ENCODE data around the gene COX8C.
A peak's percentile ranks its signal among the peaks of the same experiment; 100 is the strongest.
"Not testable (repeated sequence)": the region's sequence is repeated elsewhere in the genome, so short reads cannot be mapped to it uniquely, and the experiment has no call there.

COX8C gene

DNA sequence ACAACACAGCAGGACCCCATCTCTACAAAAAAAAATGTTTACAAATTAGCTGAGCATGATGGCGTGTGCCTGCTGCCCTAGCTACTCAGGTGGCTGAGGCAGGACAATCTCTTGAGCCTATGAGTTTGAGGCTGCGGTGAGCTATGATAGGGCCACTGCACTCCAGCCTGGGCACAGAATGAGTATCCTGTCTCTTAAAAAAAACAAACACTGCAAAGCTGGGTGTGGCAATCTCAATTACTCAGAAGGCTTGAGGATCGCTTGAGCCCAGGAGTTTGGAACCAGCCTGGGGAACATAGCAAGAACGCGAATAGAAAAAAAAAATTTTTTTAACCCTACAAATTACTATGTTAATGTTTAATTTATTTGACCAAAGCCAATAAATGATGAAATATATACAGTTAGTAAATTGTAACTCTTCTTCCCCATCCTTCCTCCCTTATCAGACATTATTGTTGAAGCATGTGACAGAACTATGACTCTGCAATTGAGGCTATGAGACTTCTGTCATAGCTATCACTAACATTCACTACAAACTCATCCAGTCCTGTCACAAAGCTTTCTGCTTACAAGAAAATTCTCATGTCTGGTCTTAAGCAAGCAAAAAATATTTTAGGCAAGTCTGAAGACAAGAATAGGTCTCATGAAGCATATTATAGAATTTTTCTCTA is 23.9 kb upstream of the COX8C start:
- no peak for DNase-seq

DNA sequence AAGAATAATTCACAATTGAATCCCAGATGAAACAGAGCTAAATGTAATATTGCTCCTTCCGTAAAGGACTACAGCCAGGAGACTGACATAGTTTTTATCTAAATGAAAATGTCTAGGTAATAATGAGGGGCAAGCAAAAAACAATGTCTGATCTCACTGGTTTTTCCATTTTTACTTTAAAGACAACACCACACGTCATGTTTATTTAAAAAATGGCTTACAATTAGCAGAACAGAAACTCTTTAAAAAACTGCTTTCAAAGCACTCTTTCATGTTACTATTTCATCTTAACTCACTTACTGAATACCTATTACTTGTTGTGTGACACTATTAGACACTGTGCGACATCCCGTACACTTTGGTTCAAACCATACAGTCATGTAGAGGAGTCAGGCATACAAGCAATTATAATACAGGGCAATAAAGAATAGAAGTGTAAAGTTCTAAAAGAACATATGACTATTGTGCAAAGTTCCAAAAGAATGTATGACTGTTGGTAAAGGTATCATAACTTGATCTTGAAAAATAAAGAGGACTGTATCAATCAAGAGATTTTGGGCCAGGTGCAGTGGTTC is 23.3 kb upstream of the COX8C start:
- DNase-seq, result no peak

DNA sequence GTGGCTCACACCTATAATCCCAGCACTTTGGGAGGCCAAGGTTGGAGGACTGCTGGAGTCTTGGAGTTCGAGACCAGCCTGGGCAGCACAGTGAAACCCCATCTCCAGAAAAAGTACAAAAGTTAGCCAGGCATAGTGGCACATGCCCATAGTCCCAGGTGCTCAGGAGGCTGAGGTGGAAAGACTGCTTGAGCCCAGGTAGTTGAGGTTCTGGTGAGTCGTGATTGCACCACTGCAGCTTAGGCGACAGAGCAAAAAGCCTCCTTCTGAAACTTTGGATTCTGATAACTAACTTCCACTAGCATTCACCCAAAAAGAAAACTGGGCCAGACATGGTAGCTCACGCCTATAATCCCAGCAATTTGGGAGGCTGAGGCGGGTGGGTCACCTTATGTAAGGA is 20.8 kb upstream of the COX8C start:
- no peak for DNase-seq

DNA sequence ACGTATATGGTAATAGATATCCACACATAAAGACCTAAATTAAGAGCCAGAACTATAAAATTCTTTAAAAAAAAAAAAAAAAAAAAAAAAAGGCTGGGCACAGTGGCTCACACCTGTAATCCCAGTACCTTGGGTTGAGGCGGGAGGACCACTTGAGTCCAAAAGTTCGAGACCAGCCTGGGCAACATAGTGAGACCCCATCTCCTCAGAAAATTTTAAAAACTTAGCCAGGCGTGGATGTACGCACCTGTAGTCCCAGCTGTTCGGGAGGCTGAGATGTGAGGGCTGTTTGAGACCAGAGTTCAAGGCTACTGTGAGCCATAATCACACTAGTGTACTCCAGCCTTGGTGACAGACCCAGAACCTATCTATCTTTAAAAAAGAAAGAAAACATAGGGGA is 18.4 kb upstream of the COX8C start:
- no peak for DNase-seq

DNA sequence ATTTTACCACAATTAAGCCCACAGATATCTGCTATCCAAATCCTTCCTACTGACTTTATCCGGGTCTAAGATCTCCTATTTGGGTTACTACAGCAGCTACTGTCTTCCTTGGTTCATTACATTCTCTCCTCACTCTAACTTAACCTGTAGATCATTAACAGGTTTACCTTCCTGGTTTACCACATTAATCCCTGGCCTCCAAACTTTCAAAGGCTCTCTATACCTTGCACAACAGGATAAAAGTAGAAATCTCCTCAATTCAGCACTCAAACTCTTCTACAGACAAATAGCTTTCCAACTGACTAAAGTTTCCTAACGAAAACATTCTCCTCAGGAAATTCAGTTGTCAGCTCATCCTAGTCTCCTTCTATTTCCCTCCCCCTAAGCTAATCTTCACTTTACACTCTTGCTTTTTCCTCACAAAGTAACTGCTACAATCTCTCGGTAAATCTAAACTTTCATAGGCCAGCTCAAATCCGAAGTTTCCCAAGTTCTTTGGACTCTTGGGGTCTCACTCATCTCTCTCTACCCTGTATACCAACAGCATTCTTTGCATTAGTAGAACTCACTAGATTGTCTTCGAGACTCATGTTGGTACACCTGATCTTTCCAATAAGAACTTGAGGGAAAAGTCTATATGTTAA is 16.9 kb upstream of the COX8C start:
- DNase-seq, result no peak

DNA sequence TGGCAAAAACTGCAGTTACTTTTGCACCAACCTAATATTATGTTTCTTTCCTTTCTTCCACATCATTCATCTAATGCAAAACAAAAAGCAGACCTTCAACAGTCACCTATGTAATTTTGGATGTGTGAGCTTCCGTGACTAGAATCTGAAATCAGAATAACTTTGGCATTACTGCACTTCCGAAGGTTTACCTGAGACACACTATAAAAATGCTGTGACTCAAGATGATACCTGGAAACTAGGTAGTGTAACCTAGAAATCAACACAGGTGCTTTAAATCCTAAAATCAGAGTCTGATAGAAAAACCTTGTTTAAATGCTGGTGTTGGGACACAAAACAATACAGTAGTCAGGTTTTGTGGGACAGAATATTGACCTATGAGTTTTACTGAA is 16.4 kb upstream of the COX8C start:
- DNase-seq, result no peak

DNA sequence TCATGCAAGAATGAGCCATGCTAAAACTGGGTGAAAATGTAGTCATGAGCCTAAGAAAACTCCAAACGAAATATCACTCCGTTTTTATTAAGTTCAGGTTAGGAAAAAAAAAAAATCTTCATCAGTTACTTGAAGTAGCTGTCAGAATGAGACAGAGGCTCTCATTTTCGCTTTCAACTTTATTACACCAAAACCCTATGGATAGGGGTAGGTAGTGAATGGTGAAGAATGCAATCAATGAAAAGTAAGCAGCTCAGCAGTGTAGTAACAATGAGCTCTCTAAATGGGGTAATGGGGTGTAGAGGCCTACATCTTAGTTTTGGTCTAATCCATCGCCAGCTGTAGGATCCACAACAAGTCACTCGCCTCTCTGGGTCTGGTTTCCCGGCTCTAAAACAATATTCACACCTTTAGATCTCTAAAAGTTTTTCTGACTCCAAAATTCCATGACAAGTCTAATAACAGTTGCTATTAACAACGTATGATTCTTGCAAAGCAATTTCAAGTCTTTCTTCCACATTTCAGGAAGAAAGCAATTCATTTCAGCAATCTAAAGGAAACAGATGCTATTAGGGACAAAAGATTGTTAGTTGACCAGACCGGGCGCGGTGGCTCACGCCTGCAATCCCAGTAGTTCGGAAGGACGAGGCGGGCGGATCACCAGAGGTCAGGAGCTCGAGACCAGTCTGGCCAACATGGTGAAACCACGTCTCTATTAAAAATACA is 15.8 kb upstream of the COX8C start:
- DNase-seq, result no peak

DNA sequence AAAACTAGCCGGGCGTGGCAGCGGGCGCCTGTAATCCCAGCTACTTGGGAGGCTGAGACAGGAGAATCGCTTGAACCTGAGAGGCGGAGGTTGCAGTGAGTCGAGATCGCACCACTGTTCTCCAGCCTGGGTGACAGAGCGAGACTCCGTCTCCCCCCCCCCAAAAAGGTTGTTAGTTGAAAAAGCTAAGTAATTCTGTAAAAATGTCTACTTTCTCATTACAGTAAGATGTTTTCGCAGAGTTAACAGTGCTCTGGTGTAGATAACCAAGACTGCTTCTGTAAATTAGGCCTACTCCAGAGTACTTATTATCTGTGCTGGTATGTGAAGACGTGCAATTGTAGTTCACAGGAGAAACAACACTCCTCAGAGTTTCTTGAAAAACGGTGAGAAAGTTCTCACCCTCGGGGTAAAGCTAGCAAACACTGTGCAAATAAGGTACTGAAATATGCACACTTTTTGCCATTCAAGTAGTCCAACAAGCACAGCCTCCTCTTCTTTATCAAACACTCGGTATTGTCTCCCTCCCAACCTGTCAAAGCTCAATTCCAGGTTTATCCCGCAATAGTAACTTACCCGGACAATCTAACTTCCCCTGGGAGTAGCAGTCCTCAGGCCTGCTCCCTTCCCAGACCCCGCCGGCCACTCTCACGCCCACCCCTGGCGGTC is 15.1 kb upstream of the COX8C start:
- DNase-seq, result no peak

DNA sequence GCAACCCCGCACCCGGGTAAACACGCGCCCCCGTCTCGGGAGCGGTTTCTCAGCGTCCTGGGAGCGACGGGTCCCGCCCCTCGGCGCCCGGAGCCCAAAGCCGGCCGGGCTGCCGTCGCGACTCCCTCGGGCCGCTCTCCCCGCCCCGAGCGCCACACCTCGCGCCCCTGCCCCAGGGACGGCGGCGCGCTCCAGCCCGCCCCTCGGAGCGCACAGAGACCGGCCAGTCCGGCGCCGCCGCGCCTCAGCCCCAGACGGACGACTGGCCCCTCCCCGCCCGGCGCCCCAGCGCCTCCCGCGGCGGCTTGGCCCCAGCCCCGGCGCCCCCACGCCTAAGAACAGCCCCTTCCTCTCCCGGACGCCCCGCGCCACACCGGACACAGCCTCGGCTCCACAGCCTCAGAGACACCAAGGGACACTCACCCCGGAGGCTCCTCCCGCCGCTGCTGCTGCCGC is 14.6 kb upstream of the COX8C start:
- DNase-seq, result no peak

DNA sequence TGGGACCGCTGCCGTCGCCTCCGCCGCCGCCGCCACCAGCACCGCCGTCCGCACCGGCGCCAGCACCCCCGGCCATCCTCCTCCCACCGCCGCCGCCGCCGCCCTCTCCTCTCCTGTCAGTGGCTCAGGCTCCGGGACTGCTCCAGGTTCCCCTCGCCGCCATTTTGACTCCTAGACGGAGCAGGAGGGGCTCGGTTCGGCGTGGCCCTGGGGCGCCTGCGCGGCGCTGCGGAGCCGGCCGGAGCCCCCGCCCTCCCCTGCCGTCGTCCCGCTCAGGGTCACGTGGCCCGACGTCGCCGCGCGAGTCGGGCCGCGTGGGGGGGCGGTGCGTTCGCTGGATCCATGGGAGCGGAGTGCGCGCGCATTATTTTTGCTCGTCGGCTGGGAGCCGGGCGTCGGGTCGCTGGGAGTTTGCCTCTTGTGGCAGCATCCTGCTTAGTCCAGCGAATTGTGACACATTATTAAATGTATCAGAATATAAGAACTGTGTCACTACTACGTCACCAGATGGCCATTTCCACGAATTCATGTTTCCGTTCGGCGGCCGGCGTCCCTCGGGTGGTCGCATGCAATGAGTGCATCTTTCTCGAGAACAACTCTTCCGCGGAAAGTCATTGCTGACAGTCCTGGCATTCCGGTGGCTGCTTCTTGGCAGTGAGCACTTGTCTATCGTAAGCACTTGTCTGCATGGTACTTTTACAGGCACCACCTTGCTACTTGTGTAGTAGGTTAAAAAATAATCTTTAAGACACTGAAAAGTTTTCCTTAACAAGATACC is 13.9 kb upstream of the COX8C start, which contains the start of gene BTBD7:
TSS of gene BTBD7 (minus strand) at position 184 of the 778 bp plus-strand sequence. CDS start 36,985 bp downstream, outside the sequence.
- DNase-seq, result peak; percentile 92

DNA sequence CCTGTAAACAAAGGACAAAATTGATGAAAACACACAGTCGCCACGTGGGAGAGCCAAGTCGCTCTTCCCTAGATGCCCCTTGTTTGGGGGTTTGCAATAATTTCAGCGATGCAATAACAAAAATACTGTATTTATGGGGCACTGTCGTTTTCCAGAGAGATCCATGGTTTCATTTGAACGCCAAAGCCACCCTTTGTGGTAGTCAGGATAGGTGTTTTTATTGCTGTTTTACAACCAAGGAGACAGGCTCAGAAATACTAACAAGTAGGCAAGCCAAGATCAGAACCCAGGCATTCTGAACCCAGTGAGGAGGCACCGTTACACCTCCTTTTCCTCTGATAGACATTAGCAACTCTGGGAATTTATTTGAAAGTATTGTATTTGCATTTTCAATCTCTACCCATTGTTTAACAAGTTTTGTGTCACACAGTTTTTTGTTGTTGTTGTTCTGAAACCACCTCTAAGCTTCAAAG is 13.3 kb upstream of the COX8C start:
- no peak for DNase-seq

DNA sequence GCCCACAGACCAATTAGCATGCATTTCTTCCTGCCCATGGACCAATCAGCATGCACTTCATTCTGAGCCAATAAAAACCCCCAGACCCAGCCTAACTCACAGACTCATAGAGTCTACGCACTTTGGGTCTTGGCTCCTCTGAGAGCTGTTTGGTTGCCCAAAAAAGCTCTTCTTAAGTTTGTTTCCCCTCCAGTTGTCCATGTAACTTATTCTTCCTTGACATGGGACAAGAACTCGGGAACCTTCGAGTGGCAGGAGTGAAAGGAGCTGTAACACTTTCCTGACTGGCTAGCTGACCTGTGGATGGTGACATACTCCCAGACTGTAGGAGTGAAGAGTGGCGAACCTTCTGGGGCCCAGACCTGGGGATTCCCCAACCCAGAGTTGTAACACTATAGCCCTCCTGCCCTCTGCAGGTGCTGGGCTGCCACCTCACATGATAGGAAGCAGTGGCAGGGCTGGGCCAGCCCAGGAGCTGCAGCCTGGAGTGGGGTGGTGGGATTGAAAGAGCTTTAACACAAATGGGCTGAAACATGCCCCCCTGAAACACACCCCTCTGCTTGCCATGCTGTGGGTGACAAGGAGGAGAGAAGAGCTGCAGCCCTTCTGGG is 9.7 kb upstream of the COX8C start:
- no peak for DNase-seq

DNA sequence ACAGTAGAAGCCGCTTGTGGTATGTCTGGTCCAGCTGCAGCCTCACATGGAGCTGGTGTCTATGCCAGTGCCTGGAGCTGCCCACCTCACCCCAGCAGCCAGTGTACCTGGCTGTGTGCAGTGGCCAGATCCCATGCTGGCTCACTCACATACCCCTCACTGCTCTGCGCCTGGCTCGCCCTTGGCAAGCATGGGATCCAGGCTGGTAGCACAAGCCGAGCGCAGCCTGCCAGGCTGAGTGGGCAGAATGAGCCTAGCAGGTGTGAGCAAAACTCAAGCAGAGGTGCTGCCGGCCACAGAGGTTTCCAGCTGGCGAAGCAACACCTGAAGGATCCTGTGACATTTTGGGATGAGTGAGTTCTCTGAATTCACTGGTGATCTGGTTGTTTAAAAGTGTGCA is 9.1 kb upstream of the COX8C start:
- no peak for DNase-seq

DNA sequence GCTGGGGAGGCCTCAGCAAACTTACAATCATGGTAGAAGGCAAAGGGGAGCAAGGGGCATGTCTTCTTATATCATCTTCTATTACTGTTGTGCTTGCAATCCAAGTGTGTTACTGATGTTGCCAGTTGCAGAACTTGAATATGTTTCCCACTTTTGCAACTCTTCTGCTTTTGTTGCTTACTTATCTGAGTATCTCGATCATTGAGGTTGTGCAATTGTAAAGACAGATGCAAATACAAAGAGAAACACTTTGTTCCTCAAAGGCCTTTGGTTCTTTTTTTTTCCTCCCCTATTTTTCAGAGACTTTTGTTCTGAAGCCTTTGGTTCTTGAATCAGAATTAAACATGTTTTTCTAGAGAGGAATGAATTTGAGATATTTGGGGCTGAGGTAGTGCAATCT is 3.7 kb upstream of the COX8C start:
- DNase-seq, result no peak

DNA sequence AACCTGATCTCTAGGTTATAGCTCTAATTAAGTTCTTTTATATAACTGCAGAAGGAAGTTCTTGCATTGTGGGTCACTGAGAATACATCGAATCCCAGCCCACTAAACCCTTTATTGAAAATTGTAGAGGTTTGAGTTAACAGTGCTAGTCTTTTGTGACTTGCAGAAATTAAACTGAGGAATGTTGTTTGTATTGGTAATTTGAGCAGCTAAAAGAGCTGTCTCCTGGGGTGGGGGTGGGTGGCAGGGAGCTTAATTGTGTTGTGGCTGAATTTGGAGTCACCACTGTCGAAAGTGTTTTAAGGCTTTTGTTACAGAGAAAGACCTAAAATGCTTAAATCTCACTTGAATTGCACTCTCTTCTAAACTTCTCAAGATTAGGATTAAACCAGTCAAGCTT is 3.2 kb upstream of the COX8C start:
- no peak for DNase-seq

DNA sequence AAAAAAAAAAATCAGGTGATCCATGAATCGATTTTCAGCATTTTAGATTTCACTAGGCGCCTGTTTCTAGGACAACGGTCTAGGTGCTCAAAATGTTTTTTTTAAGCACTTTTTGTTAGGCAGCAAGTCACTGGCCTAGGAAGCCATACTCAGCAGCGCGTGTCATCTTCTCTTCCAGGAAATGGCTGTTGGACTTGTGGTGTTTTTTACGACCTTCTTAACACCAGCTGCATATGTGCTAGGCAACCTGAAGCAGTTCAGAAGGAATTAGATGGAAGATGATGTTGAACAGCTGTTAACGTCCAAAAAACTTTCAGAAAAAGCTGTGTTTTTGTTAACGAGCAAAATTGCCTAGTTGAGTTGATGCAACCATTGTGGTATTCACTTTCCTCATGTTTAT is 868 bp downstream of the COX8C start:
- DNase-seq, result no peak

DNA sequence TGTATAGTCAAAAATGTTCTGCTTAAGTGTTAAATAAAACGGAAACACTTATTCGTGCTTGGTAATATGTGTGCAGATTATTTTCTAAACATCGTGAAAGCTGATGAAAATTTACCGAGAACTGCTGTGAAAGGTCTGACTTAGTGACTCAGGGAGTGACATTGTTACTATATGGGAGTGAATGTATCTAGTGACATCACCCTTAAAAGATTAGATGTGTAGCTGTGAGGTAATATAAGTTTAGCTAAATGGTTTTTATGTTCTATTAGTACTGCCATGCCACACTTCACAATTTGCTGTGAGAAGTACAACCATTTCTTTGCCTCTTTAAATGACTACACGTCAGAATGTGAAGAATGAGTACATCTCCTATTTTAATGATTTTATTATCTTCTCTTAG is 1.3 kb downstream of the COX8C start:
- no peak for DNase-seq

DNA sequence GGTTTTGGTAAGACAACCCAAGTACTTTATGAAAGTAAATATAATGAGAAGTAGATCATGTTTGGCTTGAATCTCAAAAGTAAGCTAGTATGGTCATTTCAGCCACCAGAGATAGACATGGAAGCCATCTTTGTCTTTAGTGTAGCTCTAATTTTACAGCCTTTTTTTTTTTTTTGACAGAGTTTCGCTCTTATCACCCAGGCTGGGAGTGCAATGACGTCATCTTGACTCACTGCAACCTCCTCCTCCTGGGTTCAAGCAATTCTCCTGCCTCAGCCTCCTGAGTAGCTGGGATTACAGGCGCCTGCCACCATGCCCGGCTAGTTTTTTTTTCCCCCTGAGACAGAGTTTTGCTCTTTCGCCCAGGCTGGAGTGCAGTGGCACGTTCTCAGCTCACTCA is 7.9 kb downstream of the COX8C start:
- DNase-seq, result not testable (repeated sequence)

DNA sequence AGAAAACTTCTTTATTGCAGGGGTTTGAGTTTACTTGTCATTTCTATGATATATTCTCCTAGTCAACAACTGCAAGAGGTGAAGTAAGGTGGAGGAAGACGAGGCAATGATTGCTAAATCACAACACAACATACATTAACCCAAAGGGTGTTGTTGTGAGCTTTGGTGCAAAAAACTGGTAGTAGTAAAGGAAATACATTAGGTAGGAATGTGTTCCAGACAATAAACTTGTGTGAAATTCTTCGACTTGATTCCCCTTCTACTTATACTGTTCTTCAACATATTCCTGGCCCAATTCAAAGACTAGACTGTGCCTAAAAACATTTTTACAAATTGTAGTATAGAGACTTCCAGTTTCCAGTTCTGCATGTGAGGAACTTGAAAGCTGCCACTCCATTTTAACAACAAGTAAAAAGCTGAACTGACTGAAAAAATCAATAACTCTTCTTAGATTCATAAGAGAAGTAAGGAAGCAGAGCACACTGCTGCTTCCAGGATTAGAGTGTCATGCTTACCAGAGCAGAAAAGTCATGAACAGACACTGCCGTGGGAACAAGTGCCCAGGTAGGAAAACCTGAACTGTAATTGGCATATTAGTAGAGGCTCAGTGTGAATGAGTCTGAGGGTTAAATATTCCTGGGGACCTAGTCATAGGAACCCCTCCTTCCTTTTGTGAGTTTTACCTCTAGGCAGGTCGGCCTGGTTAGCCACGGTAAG is 22.2 kb downstream of the COX8C start:
- no peak for DNase-seq

DNA sequence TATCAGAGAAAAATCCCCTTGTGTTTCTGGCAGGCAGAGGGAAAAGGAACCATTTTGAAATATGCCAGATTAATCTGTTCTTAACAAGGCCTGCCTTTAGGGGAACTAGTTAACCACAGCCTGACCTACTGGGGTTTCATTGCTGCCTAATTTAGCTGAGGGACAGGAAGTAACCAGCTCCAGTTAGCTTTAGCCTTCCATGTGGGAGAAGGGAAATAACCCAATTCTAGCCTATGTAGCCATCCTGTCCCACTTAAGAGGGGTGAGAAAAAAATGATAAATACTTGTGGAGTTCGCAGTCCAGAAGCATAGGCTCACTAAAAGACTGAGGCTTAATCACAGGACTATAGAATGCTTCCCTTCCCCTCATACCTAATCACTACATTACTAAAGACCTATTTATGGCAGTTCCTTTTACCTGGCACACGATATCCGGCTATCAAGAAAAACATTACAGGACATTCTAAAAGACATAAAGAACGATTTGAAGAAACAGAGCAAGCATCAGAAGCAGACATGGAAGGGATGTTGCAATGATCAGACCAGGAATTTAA is 22.8 kb downstream of the COX8C start:
- no peak for DNase-seq

DNA sequence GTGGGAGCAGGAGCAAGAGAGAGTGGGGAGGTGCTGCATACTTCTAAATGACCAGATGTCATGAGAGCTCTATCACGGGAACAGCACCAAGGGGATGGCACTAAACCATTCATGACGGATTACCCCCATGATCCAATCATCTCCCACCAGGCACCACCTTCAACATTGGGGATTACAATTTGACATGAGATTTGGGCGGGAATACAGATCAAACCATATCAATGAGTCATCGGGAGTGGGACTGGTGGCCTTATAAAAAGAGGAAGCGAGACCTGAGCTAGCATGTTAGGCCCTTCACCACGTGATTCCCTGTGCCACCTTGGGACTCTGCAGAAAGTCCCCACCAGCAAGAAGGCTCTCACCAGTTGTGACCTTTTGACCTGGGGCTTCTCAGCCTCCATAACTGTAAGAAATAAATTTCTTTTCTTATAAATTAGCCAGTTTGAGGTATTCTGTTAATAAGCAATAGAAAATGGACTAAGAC is 28.7 kb downstream of the COX8C start:
- DNase-seq, result no peak
